Smooth muscle cell (in vitro differentiated cells): Measurements from ENCODE around the gene IER5L. TPM values are rescaled to one million over a fixed set of nuclear protein-coding genes. Genes with fewer than 3 reads are reported as not detected.

Experiments used
- DNase-seq: peaks from one replicate; lab custom pipeline; 2025; ENCODE audit not compliant: unreplicated experiment; lab: John Stamatoyannopoulos, UW
- H2AFZ ChIP-seq: fragments of 200-600 bp; sonication (generic); 2 replicates; pipeline ENCODE4 v1.6.0; 2016; ENCODE audit warnings: antibody characterized with exemption, low read depth, mild to moderate bottlenecking
- H3F3A ChIP-seq: fragments of 200-600 bp; sonication (generic); 2 replicates; pipeline ENCODE4 v1.6.0; 2017; ENCODE audit warnings: antibody characterized with exemption, low read depth
- H3K27ac ChIP-seq: fragments of 200-600 bp; sonication (generic); 2 replicates; pipeline ENCODE4 v1.5.1; 2016; ENCODE audit warnings: low read depth, mild to moderate bottlenecking
- H3K27me3 ChIP-seq: fragments of 200-600 bp; sonication (generic); 2 replicates; pipeline ENCODE4 v1.6.1; 2016; ENCODE audit warnings: low read depth, mild to moderate bottlenecking
- H3K36me3 ChIP-seq: fragments of 200-600 bp; sonication (generic); 2 replicates; pipeline ENCODE4 v1.5.1; 2016; ENCODE audit warnings: low read depth
- H3K4me1 ChIP-seq: fragments of 200-600 bp; sonication (generic); 2 replicates; pipeline ENCODE4 v1.5.1; 2016; ENCODE audit warnings: low read depth
- H3K4me2 ChIP-seq: fragments of 200-600 bp; sonication (generic); 2 replicates; pipeline ENCODE4 v1.6.0; 2016; ENCODE audit warnings: mild to moderate bottlenecking
- H3K4me3 ChIP-seq: fragments of 200-600 bp; sonication (generic); 2 replicates; pipeline ENCODE4 v1.5.1; 2016; ENCODE audit warnings: mild to moderate bottlenecking
- H3K79me2 ChIP-seq: fragments of 200-600 bp; sonication (generic); 2 replicates; pipeline ENCODE4 v1.6.0; 2016; ENCODE audit warnings: low read depth, mild to moderate bottlenecking
- H3K9ac ChIP-seq: fragments of 200-600 bp; sonication (generic); 2 replicates; pipeline ENCODE4 v1.6.0; 2016; ENCODE audit warnings: low read depth
- H3K9me3 ChIP-seq: fragments of 200-600 bp; sonication (generic); replicated peaks from 2 replicates; pipeline ENCODE4 v1.5.1; 2016; ENCODE audit warnings: low read depth
- H4K20me1 ChIP-seq: fragments of 200-600 bp; sonication (generic); 2 replicates; pipeline ENCODE4 v1.6.0; 2016; ENCODE audit warnings: low read depth
- CTCF ChIP-seq: fragments of 200-600 bp; sonication (generic); IDR thresholded peaks from 2 replicates; pipeline ENCODE4 v1.5.1; 2017; ENCODE audit warnings: borderline replicate concordance, mild to moderate bottlenecking, antibody characterized with exemption; ENCODE audit not compliant: insufficient read depth, poor library complexity, severe bottlenecking
- WGBS: methylation state at CpG from one replicate; pipeline ENCODE4 v1.1.7; 2016; ENCODE audit warnings: low lambda C conversion rate; 5-methylcytosine and 5-hydroxymethylcytosine counted together
- polyA plus RNA-seq: library from polyadenylated mRNA; unstranded; fragments of >200 nt; fragmentation: Nextera tagmentation; extraction: Ambion mirVana; gene quantifications from 2 replicates; pipeline ENCODE4 v1.2.1, GENCODE V29; 2016
- total RNA-seq: library from RNA; depleted of rRNA; stranded (reverse); fragments of >200 nt; gene quantifications from 2 replicates; pipeline ENCODE4 v1.2.3, GENCODE V29; 2014

IER5L gene
- total and polyA plus RNA-seq, 2 experiments from 2014 or later: 28.3 to 31.7 TPM

DNA sequence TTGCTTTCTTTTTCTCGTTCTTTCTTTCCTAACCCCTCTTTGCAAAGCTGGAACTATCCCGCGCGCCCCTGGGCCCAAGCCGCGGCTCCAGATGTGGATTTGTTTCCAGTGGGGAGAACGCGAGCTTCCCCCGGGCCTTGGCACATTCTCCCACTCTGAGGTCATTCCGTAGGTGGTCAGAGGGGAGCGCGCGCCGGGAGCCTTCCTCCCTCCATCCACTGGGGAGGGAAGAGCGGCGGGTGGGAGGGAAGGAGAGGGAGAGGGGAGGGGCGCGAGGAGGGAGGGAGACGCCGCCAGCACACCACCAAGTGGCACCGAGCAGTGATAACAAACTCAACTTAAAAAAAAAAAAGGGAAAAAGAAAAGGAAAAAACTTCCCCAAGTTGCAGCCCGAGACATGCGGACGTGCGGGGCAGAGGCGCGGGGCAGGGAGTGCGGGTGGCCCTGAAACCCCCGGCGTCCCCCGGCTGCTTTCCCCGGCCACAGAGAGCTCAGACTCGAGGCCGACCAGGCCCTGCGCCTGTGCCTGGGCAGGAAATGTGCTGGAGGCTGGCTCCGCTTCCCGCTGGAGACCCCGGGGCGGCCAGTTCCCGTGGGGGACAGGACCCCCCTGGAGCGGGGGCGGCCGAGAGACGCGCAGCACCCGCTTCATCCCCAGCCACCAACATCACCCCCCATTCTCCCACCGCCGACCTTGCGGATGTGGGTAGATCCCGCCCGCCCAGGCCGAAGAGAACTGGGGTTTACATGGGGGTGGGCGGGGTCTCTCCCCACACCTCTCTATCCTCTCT is 3.1 kb downstream of the IER5L start:
- Histone ChIP-seq H3K79me2 (peaks cover 11% of the 10 kb centered on the region), H3K27ac (peak overlapping the region; percentile 95), H3K9me3 (no peaks in the 10 kb centered on the region), H3K36me3 (no peaks in the 10 kb centered on the region), H3K9ac (peak overlapping the region; percentile 92), H3K4me3 (peak overlapping the region; percentile 98), H2AFZ (peak overlapping the region; percentile 35), H4K20me1 (peaks cover 19% of the 10 kb centered on the region), H3K4me2 (peak overlapping the region; percentile 91), H3K27me3 (no peaks in the 10 kb centered on the region), H3F3A (peaks cover 33% of the 10 kb centered on the region), H3K4me1 (peaks cover 34% of the 10 kb centered on the region)
- no peak for TF ChIP-seq CTCF
- 1% methylated on average over 40 of the region's 53 CpGs for WGBS
- peak; percentile 75 for DNase-seq

DNA sequence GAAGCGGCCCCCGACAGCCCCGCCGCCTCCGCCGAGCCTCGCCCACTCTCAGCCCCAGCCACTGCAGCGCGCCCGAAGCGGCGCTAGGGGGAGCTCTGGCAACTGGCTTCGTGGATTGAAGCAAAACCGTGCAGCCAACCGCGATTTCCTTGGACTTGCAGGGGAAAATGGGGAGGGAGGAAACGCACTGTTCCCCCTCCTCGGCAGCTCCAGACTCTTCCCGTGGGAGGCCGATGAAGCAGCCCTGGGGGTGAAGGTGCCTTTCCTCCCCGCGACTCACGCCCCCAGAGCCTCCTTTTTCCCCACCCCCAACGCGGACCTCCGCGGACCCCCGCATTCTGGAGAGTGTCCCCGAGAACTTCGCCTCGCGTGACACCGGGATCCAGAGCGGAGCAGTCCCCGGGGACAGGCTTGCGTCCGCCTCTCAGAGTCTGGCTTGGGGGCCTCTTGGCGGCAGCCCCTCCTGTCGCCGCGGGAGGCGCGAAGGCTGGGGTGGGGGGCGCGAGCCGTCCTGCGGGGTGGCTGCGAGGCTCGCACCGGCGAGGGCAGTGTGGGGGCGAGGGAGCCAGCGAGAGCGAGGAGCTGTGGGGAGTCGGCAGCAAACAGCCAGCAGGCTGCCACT is 3.8 kb downstream of the IER5L start:
- peak overlapping the region; percentile 91 for H3K4me2 ChIP-seq
- peak; percentile 97 for TF ChIP-seq CTCF
- H3K4me3 ChIP-seq: peak overlapping the region; percentile 98
- H3F3A ChIP-seq: peaks cover 33% of the 10 kb centered on the region
- no peaks in the 10 kb centered on the region for H3K9me3 ChIP-seq
- H2AFZ ChIP-seq: peak overlapping the region; percentile 35
- 2% methylated on average over 39 of the region's 55 CpGs for WGBS
- peak; percentile 87 for DNase-seq
- H3K9ac ChIP-seq: peak overlapping the region; percentile 92
- H4K20me1 ChIP-seq: peaks cover 19% of the 10 kb centered on the region
- peaks cover 11% of the 10 kb centered on the region for H3K79me2 ChIP-seq
- no peaks in the 10 kb centered on the region for H3K27me3 ChIP-seq
- peaks cover 28% of the 10 kb centered on the region for H3K4me1 ChIP-seq
- no peaks in the 10 kb centered on the region for H3K36me3 ChIP-seq
- peak overlapping the region; percentile 95 for H3K27ac ChIP-seq

GRCh38 chr9:129173296-129174101 is 4.6 kb downstream of the IER5L start:
- 28% methylated on average over 26 of the region's 29 CpGs for WGBS
- TF ChIP-seq CTCF: no peak
- Histone ChIP-seq H3K27me3 (no peaks in the 10 kb centered on the region), H3K9me3 (no peaks in the 10 kb centered on the region), H2AFZ (no peak overlapping the region), H3K27ac (peak overlapping the region; percentile 95), H3K4me3 (peak overlapping the region; percentile 98), H3F3A (peaks cover 33% of the 10 kb centered on the region), H3K79me2 (peaks cover 11% of the 10 kb centered on the region), H3K36me3 (no peaks in the 10 kb centered on the region), H3K4me1 (peaks cover 25% of the 10 kb centered on the region), H3K9ac (peak overlapping the region; percentile 16), H4K20me1 (peaks cover 18% of the 10 kb centered on the region), H3K4me2 (peak overlapping the region; percentile 91)
- no peak for DNase-seq
